Activated CD4-positive, CD25-positive, alpha-beta regulatory T cell treated with anti-CD3 and anti-CD28 coated beads, Interleukin-2, amount 50 U/mL, for 24 hours (primary cell): ENCODE measurements around the gene MARCHF6.
"Not testable (repeated sequence)": the region's sequence is repeated elsewhere in the genome, so short reads cannot be mapped to it uniquely, and the experiment has no call there.

Source experiments
- ATAC-seq, 2 donors: fragments of 150-1000 bp; cut with Tn5 transposase; one replicate each; pipeline ENCODE4 v1.10.0; 2021; ENCODE audit warnings: mild to moderate bottlenecking in 1 of 2, moderate library complexity in 1 of 2

Gene MARCHF6

DNA sequence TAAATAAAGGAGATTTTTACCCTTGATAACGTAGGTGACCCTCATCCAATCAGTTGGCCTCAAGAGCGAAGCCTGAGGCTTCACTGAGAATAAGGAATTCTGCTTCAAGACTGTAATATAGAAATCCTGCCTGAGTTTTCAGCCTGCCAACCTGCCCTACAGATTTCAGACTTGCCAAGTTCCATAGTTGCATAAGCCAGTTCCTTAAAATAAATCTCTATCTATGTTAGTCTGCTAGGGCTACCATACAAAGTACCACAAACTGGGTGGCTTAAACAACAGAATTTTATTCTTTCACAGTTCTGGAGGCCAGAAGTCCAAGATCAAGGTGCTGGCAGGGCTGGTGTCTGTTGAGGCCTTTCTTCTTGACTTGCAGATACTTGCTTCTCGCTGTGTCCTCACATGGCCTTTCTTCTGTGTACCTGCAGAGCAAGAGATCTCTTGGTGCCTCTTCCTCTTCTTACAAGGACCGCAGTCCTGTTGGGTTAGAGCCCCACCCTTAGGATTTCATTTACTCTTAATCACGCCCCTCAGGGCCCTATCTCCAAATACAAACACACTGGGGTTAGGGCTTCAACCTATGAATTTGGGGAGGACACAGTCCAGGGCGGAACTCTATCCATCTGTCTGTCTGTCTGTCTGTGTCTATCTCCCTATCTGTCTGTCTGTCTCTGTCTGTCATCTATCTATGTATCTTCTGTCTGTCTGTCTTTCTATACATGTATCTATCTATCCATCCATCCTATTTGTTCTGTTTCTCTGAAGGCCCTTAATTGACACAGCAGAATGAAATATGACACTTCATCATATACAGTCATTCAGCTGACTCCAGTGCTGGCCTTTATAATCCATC lies 28.8 kb upstream of the MARCHF6 start:
- no peak for ATAC-seq

DNA sequence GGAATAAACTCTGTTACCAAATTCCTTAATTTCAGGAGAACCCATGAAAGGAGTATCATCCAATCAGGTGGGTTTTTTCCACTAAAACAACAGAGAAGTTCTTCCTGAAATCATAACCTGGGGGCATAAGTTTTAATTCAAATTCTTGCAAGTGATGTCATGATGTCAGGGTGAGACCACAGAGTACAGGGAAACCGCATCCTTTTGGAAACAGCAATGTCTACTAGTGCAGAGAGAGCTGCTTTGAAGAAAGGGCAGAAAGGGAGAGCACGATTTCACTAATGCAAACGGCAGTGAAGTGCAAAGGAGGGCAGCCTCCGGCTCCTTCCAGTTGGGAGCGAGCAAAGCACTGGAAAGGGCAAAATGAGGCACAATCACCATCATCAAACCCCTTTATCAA lies 25.2 kb upstream of the MARCHF6 start:
- no peak for ATAC-seq

- ATAC-seq = no peak
Measured at GRCh38 chr5:10329446-10329819, 24.1 kb upstream of the MARCHF6 start.

- no peak for ATAC-seq
Measured at GRCh38 chr5:10329820-10330481, 23.5 kb upstream of the MARCHF6 start.

- no peak for ATAC-seq
Measured at GRCh38 chr5:10330511-10331230, 22.8 kb upstream of the MARCHF6 start.

DNA sequence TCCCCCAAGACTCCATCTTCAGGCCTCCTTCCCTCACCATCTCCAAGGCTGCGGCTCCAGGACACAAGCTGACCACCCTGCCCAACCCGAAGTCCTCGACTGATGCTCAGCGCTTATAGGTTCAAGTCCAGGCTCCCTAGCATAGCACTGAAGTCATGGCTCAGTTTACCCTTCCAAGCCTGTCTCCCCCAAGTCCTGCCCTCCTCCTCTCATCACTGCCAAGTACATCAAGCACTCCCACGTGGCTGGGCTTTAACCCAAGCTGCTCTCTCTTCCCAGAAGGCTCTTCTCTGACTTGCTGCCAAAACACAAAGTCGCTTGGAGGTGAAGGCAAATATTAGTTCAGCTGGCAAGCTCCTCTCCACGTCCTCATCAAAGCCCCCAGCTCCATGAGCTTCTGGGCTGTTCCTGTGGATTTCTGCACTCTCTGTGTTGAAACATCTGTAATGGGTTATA lies 22.1 kb upstream of the MARCHF6 start:
- no peak for ATAC-seq

DNA sequence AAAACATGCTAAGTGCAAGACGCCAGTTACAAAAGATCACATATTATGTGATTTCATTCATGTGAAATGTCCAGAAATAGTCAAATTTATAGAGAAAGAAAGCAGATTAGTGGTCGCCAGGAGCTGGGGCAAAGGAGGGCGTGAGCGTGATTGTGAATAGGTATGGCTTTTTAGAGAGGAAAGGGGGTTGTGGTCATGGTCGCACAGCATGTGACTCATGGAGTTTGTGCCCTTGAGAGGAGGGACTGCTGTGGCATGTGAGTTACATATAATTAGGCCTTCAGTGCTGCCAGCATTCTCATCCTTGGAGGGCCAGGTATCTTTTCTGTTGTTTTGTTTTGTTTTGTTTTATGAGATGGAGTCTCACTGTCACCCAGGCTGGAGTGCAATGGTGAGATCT lies 21.2 kb upstream of the MARCHF6 start:
- peak in 1 of 2 donors; percentile 21 for ATAC-seq

GRCh38 chr5:10333154-10334006 lies 20.1 kb upstream of the MARCHF6 start:
- ATAC-seq = peak; percentile 25 to 35

GRCh38 chr5:10334831-10335230 lies 18.7 kb upstream of the MARCHF6 start:
- ATAC-seq = no peak

DNA sequence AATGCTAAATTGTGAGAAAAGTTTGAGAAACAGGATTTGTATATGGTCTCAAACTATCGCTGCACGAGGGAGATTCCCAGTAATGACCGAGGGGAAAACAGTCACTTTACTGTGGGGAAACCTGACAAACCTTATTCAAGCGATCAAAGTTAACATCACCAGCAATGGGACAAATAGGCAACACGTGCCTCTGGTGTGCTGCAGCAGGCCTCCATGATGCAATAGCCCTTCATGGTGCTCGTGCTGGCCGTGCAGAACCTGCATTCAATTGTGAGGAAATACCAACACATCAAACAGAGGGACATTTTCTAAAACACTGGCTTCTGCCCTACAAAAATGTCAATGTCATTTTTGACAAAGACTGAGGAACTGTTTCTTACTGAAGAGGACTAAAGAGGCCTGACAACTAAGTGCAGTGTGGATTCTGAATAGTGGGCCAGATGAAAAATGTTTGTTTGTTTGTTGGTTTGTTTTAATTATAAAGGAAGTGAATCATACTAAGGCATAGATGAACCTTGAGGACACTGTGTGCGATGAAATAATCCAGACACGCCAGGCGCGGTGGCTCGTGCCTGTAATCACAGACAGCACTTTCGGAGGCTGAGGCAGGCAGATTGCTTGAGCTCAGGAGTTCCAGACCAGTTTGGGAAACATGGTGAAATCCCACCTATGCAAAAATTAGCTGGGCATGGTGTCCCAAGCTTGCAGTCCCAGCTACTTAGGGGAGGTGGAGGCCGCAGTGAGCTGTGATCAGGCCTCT lies 17.6 kb upstream of the MARCHF6 start:
- no peak for ATAC-seq

- ATAC-seq = no peak
Measured at GRCh38 chr5:10337107-10337506, 16.4 kb upstream of the MARCHF6 start.

GRCh38 chr5:10337986-10338385 lies 15.5 kb upstream of the MARCHF6 start:
- ATAC-seq = no peak

DNA sequence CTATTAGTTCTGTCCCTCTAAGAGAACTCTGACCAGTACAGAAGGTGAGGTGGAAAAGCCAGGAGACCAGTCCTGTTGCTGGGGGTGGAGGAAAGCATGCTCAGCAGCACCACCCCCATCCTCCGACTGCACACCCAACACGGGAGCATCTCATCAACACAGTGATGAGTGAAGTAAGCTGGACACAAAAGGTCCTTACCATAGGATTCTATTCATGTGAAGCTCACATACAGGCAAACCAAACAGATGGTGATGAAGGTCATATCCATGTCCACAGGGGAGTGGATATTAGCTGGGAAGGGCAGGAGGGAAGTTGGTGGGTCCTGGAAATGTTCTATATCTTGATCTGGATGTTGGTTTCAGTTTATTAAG lies 14.8 kb upstream of the MARCHF6 start:
- ATAC-seq = no peak

DNA sequence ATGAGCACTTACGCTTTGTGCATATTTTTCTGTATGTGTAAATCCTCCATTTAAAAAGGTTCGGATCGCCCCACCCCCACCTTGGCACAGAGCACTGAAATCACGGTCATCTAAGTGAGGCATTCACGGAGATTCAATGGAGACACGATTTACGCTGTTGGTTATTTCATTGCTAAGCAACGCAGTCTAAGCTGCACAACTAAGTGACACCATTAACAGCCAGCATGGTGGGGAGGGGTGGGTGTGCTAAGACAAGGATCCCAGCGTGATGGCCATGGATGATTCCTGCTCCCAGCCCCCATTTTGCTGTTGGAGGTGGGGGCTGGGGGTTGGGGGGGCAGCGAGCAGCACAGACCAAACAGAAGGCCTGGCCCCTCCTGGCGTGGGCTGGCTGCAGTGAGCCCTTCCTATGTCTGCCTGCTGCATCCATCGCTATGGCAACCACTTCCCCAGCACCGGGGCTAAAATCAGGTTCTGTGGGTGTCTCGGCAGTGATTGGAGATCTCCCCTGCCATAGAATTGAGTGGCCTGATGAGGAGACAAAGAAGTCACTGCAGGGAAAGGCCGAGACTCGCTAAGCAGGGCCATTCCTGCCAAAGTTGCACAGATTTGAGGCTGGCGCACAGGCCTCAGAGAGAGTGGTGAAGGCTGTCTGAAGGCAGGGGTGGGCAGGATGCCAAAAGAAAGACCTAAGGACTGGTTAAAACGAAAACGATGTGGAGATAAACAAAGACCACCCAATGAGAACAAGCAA lies 14.3 kb upstream of the MARCHF6 start:
- no peak for ATAC-seq

DNA sequence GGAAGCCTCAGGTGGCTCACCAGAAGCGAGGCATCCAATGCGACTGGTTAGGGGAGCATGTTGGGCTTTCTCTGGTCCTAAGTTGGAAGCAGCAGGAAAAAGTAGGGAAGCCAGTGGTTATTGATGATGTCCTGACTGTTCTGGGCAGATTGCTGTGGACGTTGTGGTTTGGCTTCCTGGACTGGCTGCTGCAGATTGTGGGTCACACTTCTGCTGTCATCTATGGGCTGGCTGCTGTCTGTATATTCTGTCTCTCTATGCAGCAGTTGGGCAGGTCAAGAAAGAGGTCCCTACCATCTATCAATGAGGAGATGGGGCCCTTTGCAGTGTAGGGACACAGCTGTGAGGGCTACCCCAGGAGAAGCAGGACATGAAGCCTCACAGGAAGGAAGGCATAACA lies 13.5 kb upstream of the MARCHF6 start:
- ATAC-seq = no peak

GRCh38 chr5:10343486-10343885 lies 10.0 kb upstream of the MARCHF6 start:
- ATAC-seq = no peak

GRCh38 chr5:10344461-10345106 lies 8.9 kb upstream of the MARCHF6 start:
- not testable (repeated sequence) for ATAC-seq

DNA sequence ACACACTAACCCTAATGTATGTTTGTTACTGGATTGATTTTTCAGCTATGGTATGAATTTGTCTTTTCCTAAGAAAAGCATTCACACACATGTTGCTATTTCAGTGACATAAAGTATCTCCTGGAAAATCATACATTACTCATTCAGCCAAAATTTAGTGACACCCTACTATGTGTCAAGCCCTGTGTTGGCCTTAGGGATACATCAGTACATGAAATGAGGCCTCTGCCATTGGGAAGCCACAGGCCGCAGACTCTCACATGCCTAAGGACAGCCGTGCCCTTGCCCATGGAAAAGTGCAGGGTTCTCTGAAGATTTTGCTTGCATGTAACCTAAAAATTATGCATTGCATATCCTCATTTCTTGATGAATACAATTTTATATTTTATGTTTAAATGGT lies 5.2 kb upstream of the MARCHF6 start:
- ATAC-seq = no peak

DNA sequence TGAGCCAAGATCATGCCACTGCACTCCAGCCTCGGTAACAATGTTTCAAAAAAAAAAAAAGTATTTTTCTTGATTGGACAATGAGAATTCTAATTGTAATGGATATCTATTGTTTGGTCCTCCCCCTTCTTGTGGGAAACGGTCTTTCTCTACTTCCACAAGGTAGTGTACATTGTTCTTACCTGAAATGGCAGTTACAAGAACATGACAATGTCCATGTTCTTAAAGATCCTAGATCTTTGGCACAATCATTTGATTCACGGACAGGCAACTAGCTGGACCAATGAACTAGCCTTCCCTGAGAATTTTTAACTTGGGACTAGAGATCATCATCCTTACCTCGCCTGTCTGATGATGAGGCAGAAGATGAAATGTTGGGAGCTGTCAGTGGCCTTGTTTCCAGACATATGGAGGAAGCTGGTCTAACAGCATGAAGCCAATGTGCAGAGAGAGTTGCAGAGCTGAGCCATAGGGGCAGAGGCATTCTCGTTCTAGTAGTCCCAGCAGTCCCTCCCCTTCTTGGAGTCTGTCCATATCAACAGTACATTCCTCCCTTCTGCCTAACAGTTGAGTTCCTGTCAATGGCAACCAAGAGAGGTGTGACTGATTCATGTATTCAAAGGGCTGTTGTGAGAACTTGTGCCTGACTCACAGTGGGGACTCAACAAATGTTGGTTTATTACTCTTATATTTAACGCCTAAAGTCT lies 2.1 kb upstream of the MARCHF6 start:
- ATAC-seq = no peak

DNA sequence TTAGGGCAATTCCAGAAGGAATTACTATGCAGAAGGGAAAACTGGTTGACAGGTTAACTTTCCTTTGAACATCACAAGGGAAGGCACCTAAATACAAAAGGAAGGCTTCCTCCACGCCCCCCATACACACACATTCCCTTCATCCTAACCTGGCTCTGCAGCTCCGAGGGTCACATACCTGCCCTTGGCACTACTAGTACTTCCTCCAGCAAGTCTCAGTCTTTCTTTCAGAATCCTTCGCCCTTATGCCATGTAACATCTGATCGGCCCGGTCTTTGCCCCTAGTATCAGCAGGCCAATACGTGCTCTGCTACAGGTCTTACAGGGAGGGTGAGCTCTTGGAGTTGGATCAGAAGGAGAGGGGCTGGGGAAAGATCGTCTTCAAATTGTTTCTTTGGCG lies 1.6 kb upstream of the MARCHF6 start:
- ATAC-seq = no peak
